GM19463 (cell line): Measurements from ENCODE around the gene PTPRK.

Experiments
- ATAC-seq: cut with Tn5 transposase; IDR thresholded peaks from one replicate; pipeline ENCODE4 v1.9.1; 2021; ENCODE audit warnings: mild to moderate bottlenecking, moderate library complexity; ENCODE audit not compliant: unreplicated experiment

The PTPRK gene

DNA sequence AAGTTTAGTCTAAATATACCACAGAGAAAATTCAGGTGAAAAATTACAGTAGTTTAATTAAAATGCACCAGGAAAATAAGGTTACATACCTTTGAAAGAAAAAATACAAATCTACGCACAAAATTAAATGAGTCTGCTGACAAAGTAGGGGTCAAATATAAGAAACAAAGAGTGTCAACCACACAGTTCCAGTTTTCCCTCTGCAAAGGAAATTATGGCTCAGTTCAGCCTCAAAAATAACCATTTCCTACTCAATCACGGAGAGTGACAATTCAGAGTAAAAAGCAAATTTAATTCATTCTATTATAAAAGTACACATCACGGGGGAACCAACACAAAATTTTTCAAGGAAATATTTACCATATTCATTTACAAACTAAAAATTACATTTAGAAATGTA is 124.8 kb downstream of the PTPRK start:
- ATAC-seq = no peak

DNA sequence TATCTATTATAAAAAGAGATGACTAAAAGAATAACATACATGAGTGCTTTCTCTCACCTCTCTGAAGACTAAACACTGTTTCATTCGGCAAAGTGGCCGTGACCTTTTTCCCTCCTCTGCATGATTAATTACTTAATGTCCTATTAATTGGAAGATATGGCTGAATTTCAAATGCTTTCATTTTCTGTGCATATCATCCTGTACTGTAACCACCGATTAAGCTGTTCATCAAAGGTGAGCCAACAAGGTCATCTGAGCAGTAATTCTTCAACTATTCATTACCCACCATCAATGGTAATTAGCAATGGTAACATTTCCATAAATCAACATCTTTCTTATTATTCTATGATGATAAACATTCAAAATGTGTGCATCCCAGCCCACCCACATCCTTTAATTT is 125.2 kb downstream of the PTPRK start:
- ATAC-seq = no peak

DNA sequence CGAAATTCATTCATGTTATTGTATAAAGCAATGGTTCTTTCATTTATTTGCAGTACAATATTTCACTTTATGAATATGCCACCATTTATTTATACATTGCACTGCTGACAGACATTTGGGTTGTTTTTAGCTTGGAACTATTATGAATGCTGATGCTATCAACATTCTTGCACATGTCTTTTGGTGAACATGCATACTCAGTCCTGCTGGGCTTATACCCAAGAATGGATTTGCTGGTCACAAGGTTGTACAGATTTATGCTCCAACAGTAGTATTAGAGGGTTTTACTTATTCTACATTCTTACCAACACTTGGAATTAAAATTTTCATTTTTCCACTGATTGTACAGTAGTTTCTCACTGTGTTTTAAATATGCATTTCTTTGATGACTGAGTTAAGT is 126.2 kb downstream of the PTPRK start:
- no peak for ATAC-seq

DNA sequence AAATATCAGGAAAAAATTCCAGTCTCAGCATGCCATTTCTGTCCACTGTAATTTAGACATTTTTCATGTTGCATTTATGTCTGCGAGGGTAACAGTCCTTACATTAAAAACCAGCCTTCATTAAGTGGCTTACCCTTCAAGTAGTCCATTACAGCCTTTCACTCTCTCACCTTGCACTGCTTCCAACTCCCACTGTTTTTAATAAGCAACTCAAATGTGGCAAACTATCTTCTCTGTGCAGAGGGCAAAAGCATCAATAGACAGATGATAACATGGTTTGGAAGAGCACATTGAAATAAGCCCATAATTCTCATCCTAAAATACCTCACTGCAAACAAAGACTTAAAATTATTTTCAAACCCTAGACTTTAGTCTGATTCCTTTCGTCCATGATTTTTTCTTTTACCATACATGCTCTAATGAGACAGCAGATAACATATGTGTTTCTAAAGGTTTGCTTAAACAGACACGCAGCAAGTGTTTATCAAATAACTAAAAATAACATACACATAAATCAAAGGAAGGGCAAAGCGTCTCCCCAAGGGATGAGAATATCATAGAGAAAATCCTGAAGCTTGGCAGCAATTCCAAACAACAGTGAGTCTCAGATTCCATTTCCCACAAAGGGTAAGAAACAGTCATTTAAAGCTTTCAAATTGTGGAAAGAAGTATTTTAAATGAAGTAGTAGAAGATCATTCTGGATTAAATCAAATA is 130.4 kb downstream of the PTPRK start:
- ATAC-seq = no peak

DNA sequence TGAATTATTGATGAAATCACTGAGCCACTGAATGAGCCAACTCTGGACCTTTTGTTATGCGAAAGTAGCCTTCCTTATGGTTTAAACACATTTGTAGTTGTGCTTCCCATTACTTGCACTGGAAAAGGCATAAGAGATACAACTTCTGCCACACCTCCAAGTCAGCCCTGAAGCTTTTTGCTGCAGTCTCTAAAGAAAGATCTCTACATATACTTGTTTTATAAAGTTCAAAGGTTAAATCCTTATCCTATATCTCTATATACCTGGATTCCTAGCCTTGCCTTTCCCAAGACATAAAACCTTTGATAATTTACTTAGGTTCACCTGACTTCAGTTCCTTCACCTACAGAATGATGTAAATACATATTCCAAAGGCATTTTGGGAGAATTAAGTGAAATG is 132.0 kb downstream of the PTPRK start:
- no peak for ATAC-seq

DNA sequence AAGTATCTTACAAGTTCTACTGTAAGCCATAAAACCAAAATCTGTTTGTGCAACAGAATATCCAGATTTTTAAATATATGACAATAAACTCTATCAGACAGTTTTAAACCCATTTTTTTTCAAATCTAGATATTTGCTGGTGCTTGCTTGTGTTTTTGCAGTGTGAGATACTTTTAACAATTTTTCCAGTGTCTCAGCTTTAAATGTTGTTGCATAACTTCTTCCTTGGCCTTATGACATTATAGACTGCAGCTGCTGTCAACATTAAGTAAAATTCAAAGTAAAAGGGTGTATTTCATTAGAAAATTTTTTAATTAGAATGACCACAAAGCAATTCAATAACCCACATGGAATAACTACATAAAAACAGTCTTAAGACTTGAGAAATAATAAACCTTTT is 139.5 kb downstream of the PTPRK start:
- ATAC-seq = no peak

DNA sequence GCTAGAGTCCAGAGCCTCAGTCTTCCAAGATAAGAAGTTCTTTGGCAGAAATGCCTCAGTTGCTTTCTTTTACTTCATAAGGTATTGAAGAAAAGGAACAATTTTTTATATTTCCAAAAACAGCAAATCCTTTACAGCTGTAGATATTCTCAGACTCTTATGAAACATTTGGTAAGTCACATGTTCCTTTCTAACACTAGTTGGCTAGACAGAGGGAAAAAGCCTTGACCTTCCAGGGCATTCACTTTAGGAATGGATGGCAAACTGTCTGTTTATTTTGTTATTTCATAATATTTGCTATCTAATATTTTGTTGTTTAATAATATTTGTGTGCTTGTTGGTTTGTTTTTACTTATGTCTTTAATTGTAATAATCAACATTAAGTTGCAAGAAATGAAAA is 140.8 kb downstream of the PTPRK start:
- no peak for ATAC-seq

DNA sequence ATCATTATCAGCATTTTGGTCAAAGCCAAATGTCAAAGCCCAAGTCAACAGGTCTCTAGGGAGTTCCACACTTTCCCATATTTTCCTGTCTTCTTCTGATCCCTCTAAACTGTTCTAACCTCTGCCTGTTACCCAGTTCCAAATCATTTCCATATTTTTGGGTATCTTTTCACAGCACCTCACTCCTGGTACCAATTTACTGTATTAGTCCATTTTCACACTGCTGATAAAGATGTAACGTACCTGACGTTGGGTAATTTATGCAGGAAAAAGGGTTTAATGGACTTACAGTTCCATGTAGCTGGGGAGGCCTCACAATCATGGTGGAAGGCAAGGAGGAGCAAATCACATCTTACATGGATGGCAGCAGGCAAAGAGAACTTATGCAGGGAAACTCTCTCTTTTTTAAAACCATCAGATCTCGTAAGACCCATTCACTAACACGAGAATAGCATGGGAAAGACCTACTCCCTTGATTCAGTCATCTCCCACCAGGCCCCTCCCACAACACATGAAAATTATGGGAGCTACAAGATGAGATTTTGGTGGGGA is 143.4 kb downstream of the PTPRK start:
- ATAC-seq = no peak

DNA sequence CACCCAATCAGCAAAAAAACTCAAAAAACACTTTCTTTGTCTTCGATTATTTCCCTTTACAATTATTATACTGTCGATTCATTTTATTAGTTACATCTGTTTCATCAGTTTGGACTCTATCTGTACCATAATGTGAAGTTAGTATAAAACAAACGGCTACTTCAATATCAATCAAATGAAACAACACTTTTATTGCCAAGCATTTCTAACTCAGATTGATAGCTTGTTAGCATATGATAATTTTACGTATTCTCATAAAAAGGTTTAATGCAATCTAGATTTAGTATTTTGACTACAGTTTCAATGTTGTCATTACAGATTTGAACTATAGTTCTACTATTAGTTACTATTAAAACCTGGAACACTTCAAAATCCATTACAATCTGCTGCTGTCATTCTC is 149.3 kb downstream of the PTPRK start:
- ATAC-seq = no peak

DNA sequence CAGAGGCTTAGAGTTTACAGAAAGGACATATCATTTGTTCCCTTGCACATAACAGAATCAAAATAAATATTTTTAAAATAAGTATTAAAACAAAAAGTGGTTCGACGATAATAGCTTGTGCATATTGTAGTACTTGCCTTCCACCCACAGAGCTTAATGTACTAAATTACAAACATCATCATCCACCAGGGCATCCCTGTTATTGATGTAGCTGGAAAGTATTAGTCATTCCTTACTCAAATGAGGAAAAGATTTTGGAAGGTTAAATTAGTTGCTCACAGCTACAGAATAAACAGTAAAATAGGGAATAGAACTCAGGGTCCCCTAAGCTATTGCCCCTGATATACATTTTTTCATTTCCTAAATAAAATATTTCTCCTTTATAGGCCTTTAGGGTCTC is 150.3 kb downstream of the PTPRK start:
- ATAC-seq = no peak

DNA sequence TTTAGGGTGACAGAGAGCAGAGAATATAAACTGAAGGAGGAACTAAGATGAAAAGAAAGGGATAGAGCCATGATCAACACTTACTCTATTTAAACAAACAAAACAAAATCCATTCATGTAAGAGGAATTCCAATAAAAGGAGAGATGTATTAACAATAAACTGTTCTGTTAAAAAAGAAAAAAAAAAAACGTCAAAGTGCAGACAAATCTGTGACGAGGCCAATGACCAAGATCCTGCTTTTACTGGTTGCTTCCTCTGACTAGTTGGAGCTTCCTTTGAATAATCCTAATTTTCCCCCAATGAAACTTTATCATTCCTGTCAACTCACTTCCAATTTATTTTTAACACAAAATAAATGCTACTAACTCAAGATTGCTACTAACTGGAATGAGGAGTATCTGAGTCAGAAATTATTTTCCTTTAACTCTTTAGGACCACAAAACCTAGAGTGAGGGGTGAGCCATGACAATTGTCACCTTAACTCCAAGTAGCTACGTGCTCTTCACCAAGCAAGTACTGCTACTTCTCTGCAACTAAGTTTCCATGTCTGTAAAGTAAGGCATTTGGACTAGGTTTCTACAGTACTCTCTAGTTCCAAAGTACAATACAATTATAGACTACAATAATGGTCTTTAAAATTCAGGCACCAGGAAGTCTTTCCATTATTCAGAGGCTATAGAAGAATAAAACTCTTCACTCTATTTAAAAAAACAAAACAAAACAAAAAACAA is 152.0 kb downstream of the PTPRK start:
- ATAC-seq = no peak

DNA sequence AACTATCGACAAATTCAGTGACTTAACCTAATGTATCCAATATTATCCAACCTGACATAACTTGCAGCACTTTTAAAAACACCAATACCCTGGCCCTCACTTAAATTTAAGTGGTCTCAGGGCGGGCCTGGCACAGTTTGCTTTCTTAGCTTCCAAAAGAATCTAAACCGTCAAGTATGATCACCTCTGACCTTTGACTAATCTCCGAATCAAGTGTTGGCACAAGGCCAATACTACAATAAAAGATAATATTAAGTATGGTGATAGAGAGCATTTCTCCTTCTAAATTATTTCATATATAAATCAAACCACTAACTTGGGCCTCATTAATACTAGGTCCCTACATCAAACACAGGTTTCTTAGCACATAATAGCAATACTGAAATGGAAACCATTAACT is 153.0 kb downstream of the PTPRK start:
- ATAC-seq = no peak

DNA sequence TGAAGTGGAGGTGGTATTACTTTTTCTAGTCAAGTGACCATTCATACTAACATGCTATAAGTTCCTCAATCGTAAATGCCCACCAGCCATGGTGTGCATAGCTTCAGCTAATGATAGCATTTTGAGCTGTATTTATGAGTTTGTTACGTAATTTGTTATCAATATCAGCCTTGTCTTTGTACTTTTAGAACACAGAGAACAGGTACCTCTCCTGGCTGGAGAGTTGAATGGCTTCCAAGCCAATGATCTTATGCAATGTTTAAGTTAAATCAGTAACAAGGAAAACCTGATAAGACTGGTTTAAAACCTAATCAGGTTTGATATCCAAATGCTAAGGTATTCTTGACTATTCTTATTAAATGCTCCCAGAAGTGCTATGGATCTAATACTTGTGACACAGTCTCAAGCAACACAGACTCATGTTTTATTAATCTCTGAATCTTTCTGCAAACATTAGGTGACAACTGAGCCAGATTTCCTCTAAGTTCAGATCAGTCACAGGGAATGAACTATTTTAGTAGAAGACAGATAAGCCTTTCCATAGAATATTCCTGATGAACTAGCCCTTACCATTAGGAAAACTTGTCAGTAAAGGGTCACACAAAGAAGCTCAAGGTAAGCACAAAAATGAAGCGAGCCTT is 154.8 kb downstream of the PTPRK start:
- ATAC-seq = no peak

DNA sequence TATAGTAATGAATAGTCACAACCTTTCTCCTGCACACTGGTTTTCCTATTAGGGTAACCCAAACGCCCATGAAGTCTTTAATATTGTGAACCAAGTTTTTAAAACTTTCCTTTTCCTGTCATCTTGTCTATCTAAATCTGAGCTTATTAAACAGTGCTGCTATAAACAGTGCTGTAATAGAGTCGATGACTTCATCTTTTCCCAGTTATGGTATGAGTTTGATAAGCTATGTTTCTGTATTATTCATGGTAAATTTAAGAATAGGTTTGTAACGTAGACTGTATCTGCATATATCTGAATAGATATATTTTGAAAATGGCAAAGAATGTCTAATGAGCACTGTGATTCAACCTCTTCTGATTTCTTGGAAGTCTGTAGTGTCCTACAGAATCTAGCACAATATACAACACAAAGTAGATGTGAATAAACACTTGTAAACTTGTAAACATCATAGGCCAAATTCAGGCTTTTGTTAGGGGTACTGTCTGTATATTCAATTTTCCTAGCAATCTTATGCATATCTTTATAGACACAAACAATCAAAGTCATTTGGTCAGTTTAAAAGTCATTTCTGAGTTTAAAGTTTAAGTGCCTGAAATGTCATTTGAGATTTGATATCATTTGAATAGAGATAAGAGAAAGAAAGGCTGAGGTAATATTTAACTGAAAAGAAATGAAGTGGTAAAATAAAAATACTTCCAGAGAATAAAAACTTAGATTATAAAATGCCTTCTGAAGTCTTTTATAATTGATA is 155.5 kb downstream of the PTPRK start:
- ATAC-seq = no peak

DNA sequence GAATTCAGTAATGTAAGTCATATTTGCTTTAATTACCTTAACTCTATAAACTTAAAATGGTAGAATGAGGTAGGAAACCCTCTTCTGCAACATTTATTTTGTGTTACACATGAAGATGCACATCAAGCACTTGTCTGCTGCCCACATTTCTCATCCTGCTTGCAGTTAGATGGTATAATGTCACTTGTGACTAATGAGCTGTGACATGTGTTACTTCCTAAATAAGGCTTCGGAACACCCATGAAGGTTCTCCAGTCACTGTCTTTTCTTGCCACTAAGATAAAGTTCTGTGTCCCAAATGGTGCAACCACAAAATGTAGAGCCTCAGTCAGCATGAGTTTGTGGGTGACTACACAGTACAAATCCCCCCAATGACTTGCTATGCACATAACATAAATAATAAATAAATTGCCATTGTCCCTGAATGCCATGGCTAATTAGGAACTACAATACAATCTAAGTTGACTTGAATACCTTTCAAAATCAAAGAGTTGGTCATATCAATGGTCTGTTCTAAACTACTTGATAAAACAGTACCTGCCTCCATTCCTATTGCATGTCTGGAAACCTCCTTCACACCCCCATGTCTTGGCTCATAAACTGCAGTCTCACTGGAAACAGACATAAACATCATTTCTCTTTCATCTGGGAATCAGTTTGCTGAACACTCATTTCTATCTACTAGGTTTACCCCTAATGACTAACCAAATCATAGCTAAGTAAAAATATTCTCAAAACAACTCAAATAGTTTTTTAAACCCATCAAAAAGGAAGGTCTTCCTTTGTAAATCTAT is 157.2 kb downstream of the PTPRK start:
- no peak for ATAC-seq

DNA sequence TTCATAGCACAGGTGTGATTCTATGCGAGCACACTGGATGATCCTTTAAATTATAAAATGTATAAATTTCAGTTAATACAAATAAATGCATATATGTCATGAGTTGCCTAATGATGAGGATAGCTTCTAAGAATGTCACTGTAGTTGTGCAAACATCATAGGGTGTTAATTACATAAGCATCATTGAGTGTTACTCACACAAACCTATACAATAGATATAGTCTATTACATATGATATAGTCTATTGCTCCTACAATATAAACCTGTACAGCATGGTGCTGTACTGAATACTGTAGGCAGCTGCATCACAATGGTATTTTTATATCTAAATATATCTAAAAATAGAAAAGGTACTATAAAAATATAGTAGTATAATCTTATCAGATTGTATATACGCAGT is 159.0 kb downstream of the PTPRK start:
- no peak for ATAC-seq

DNA sequence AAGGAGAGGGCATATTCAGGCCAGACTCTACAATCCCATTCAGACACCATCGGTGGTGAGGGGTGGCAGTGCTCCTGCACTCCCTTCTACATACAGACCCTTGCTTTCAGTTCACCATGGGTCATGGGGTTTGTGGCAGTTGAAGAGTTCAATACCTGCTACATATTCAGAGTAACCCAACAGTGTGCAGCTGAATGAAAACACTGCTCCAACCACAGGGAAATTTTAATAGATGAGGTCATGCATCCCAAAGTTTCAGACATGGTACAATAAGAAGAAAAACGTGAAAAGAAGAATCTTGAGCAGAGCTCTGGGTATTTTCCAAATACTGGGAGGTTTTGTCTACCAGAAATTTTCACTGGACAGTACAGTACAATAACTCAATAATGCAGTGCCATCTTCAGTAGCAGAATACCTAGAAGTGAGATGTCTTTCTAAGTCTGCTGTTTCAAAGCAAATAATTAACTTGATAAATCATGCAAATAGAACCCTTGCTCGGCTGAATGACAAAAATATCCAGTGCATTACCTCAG is 162.1 kb downstream of the PTPRK start:
- no peak for ATAC-seq

DNA sequence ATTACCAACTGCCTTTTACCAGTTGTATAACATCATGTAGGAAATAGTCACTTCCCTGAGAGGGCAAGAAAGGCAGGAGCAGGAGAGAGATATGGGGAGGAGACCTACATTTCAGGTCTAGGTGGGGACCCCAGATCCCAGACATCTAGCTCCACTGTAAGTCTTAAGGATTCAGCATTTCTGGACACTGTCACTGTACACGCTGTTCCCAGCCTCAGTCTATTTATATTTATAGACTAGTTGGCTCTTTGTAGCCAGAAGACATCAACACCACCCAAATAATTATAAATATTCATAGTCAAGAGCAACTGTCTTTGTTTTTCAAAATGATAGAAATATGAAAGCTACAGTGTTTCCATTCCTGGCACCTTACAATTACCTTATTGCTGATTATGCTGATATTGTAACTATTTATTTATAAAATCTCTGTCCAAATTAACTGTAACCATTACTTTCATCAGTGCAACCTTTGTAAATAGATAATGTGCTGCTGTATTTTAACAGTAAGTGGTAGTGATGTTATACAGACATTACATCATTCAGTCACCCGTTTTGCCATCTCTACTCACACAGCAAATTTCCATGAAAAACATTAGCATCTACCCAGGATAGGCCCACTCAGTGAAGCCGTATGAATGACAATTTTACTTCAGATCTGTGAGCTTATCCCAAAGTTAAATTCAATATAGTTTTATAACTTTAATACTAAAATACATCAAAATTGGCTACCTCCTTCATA is 162.8 kb downstream of the PTPRK start:
- no peak for ATAC-seq

DNA sequence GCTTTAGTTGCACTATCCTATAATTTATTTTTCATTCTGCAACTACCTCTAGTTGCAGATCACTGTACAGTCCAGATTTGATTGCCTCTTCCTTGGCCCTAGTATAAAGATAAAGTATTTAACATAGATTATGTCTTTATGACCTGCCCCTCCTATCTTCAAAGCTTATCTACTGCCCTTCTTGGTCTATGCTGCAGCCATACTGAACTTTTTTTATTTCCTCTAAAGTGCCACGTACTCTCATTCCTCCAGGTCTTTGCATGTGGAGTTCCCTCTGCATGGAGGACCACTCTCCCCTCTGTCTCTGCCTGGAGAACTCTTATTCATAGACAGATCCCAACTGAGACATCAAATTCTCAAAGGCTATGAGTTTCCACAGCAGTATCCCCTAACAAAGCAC is 168.0 kb downstream of the PTPRK start:
- no peak for ATAC-seq

DNA sequence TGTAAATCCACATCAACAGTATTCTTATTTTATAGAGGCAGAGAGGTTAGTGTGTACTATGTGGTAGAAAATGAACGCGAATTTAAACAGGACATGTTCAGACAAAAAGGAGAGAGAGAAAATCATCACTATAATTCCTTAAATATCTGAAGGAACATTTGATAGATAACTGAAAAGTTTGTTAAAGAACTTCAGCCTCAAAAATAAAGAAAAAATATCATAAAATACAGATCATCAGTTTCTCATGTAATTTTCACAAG is 169.2 kb downstream of the PTPRK start:
- ATAC-seq = no peak
